HepG2 (cell line): Measurements from ENCODE around the gene ATP7B. TPM values are rescaled to one million over a fixed set of nuclear protein-coding genes. Genes with fewer than 3 reads are reported as not detected.

ENCODE experiments used
- ATAC-seq: fragments of 200-7000 bp; cut with Tn5 transposase; 3 replicates; pipeline ENCODE4 v1.9.1; 2020; ENCODE audit warnings: mild to moderate bottlenecking, moderate library complexity
- BruUV-seq: library from RNA; stranded (reverse); fragments of 400-500 nt; replicated peaks from 2 replicates; lab custom pipeline; 2021; lab: Mats Ljungman, UMichigan
- CTCF ChIA-PET: fragments of 300-600 bp; formaldehyde crosslinking; extraction: SDS; loops from one replicate; lab custom pipeline; 2021; ENCODE audit warnings: low total read pairs, inconsistent platforms, low intra/inter-chr PET ratio; lab: Yijun Ruan, JAX
- POLR2A ChIA-PET: fragments of 350-600 bp; sonication (Branson Sonifier 250); formaldehyde crosslinking; loops from one replicate; lab custom pipeline; 2020; ENCODE audit warnings: antibody characterized with exemption, inconsistent platforms; lab: Yijun Ruan, JAX
- DNase-seq: peaks from one replicate; pipeline ENCODE4 v3.0.0-alpha.2; 2015; ENCODE audit warnings: low spot score
- FAIRE-seq: peaks from 3 replicates; lab custom pipeline; 2011; peaks lifted over from hg19 to GRCh38; lab: Jason Lieb, UNC
- H2AFZ ChIP-seq: one replicate; pipeline ENCODE4 v1.6.1; 2011; ENCODE audit warnings: low read length, inconsistent platforms
- H3K27ac ChIP-seq: fragments of 300-600 bp; 3 replicates; pipeline ENCODE4 v1.8.0; 2011; ENCODE audit warnings: mixed run types, mild to moderate bottlenecking, mixed read lengths, low read length, inconsistent platforms; ENCODE audit not compliant: insufficient read depth; ENCODE audit errors: extremely low read length
- H3K27me3 ChIP-seq, 2 experiments: fragments of 200-600 bp in 1 of 2; 2 replicates in 1 of 2; 3 replicates in 1 of 2; pipeline versions ENCODE4 v1.6.0 to v1.8.0; 2011; ENCODE audit warnings: low read length in 2 of 2, mild to moderate bottlenecking in 2 of 2, moderate library complexity in 2 of 2, inconsistent platforms in 1 of 2; ENCODE audit not compliant: insufficient read depth in 2 of 2, control insufficient read depth in 1 of 2
- H3K36me3 ChIP-seq, 2 experiments: fragments of 200-600 bp in 1 of 2; replicated peaks in 1 of 2; 2 replicates in 1 of 2; 3 replicates in 1 of 2; pipeline versions ENCODE4 v1.5.1 to v1.8.0; 2011; ENCODE audit warnings: low read length in 2 of 2, inconsistent platforms in 1 of 2; ENCODE audit not compliant: insufficient read depth in 2 of 2, control insufficient read depth in 1 of 2
- H3K4me1 ChIP-seq: 2 replicates; pipeline ENCODE4 v1.5.1; 2012; ENCODE audit warnings: low read length, inconsistent platforms; ENCODE audit not compliant: insufficient read depth
- H3K4me2 ChIP-seq: 2 replicates; pipeline ENCODE4 v1.6.0; 2011; ENCODE audit warnings: low read depth, low read length, inconsistent platforms
- H3K4me3 ChIP-seq, 3 experiments: fragments of 200-600 bp in 1 of 3; sonication (generic), shearing (Covaris generic) in 1 of 3; replicated peaks in 1 of 3; 2 replicates each; pipeline ENCODE4 v1.5.1; 2011 to 2016; ENCODE audit warnings: low read length in 3 of 3, inconsistent platforms in 2 of 3, low read depth in 2 of 3, mild to moderate bottlenecking in 2 of 3, control low read depth in 1 of 3, mixed read lengths in 1 of 3; ENCODE audit not compliant: insufficient read depth in 1 of 3
- H3K79me2 ChIP-seq: one replicate; pipeline ENCODE4 v1.6.1; 2011; ENCODE audit warnings: low read length, inconsistent platforms; ENCODE audit not compliant: insufficient read depth
- H3K9ac ChIP-seq: 2 replicates; pipeline ENCODE4 v1.6.0; 2011; ENCODE audit warnings: mild to moderate bottlenecking, low read depth, low read length, inconsistent platforms; ENCODE audit not compliant: insufficient read depth
- H3K9me3 ChIP-seq: 2 replicates; pipeline ENCODE4 v1.5.1; 2012; ENCODE audit warnings: mild to moderate bottlenecking, low read length
- H4K20me1 ChIP-seq: 2 replicates; pipeline ENCODE4 v1.6.0; 2011; ENCODE audit warnings: inconsistent platforms, mild to moderate bottlenecking, low read length, moderate library complexity; ENCODE audit not compliant: insufficient read depth
- BHLHE40 ChIP-seq: IDR thresholded peaks from 2 replicates; pipeline ENCODE4 v1.6.1; 2011; ENCODE audit warnings: low read length, improper control_type of control experiment
- CAMTA2 ChIP-seq: sonication (generic); formaldehyde crosslinking; IDR thresholded peaks from 2 replicates; pipeline ENCODE4 v1.4.0; 2020; ENCODE audit warnings: mild to moderate bottlenecking, missing genetic modification reagents, borderline replicate concordance
- ELF4 ChIP-seq: sonication (generic); formaldehyde crosslinking; IDR thresholded peaks from 2 replicates; pipeline ENCODE4 v1.5.0; 2020; ENCODE audit warnings: missing genetic modification reagents, mild to moderate bottlenecking, moderate library complexity, borderline replicate concordance
- MEF2D ChIP-seq: sonication (generic); formaldehyde crosslinking; IDR thresholded peaks from 2 replicates; pipeline ENCODE4 v1.5.1; 2020; ENCODE audit warnings: mild to moderate bottlenecking, missing genetic modification reagents
- NCOA5 ChIP-seq: sonication (generic); formaldehyde crosslinking; IDR thresholded peaks from 2 replicates; pipeline ENCODE4 v1.4.0; 2020; ENCODE audit warnings: missing genetic modification reagents
- NFKBIZ ChIP-seq: IDR thresholded peaks from 2 replicates; pipeline ENCODE4 v1.6.1; 2018; ENCODE audit warnings: missing genetic modification reagents, missing compliant biosample characterization
- POLR2AphosphoS5 ChIP-seq: IDR thresholded peaks from 2 replicates; pipeline ENCODE4 v1.6.1; 2012; ENCODE audit warnings: low read depth, low read length
- RARG ChIP-seq: sonication (generic); formaldehyde crosslinking; IDR thresholded peaks from 2 replicates; pipeline ENCODE4 v1.4.0; 2020; ENCODE audit warnings: low read depth, mild to moderate bottlenecking, missing genetic modification reagents
- RBM22 ChIP-seq: fragments of 200-400 bp; formaldehyde crosslinking; optimal IDR thresholded peaks from 2 replicates; pipeline ENCODE3; 2017; ENCODE audit warnings: mild to moderate bottlenecking, low read length, moderate library complexity
- ZBTB7B ChIP-seq: sonication (generic); formaldehyde crosslinking; IDR thresholded peaks from 2 replicates; pipeline ENCODE4 v1.4.0; 2020; ENCODE audit warnings: missing genetic modification reagents
- ZFP36L1 ChIP-seq: sonication (generic); formaldehyde crosslinking; IDR thresholded peaks from 2 replicates; pipeline ENCODE4 v1.8.0; 2022; ENCODE audit warnings: mild to moderate bottlenecking, missing genetic modification reagents, moderate library complexity
- ZIK1 ChIP-seq: sonication (generic); formaldehyde crosslinking; IDR thresholded peaks from 2 replicates; pipeline ENCODE4 v1.5.0; 2020; ENCODE audit warnings: mild to moderate bottlenecking, low read depth, missing genetic modification reagents, borderline replicate concordance
- ZNF274 ChIP-seq: sonication (generic); formaldehyde crosslinking; IDR thresholded peaks from 2 replicates; pipeline ENCODE4 v1.5.1; 2020; ENCODE audit warnings: mild to moderate bottlenecking, missing genetic modification reagents
- ZNF468 ChIP-seq: sonication (generic); formaldehyde crosslinking; IDR thresholded peaks from 2 replicates; pipeline ENCODE4 v1.8.0; 2022; ENCODE audit warnings: mild to moderate bottlenecking, moderate library complexity, missing genetic modification reagents
- WGBS: methylation state at CpG from one replicate; pipeline ENCODE4 v1.1.6; 2017; ENCODE audit warnings: low lambda C conversion rate; 5-methylcytosine and 5-hydroxymethylcytosine counted together
- in situ Hi-C: cut with HindIII; loops from 2 replicates; pipeline ENCODE4 v1.10.0; 2017; ENCODE audit warnings: low pct_unique_long_range_greater_than_20kb; ENCODE audit not compliant: extremely low pct_ligation_motif_present
- intact Hi-C: fragments of 100-400 bp; cut with micrococcal nuclease; formaldehyde crosslinking; loops from one replicate; pipeline ENCODE4 v1.10.0; 2022; ENCODE audit not compliant: unreplicated experiment
- polyA plus RNA-seq, 8 experiments: library from polyadenylated mRNA; depleted of rRNA in 3 of 8; stranded (reverse) in 7 of 8; unstranded in 1 of 8; fragments of >200 nt; fragmentation: Illumina TruSeq in 4 of 8; extraction: Trizol in 4 of 8; gene quantifications; 2 replicates each; pipeline versions ENCODE4 v1.2.1 to v1.2.3, GENCODE V29; 2011 to 2016; ENCODE audit warnings: low read depth in 4 of 8, missing spikeins in 1 of 8, mixed read lengths in 1 of 8; ENCODE audit not compliant: insufficient read depth in 1 of 8
- total RNA-seq, 5 experiments: library from RNA; depleted of rRNA; stranded (reverse); fragments of >200 nt; fragmentation: Illumina TruSeq; extraction: Trizol; gene quantifications; 2 replicates each; pipeline ENCODE4 v1.2.3, GENCODE V29; 2016; ENCODE audit warnings: low read depth in 1 of 5

The ATP7B gene
- total and polyA plus RNA-seq, 2 of the 13 experiments (the other 11 are each of a cell fraction or from before 2014, with no cell fraction given) = 31.8 to 57.4 TPM

DNA sequence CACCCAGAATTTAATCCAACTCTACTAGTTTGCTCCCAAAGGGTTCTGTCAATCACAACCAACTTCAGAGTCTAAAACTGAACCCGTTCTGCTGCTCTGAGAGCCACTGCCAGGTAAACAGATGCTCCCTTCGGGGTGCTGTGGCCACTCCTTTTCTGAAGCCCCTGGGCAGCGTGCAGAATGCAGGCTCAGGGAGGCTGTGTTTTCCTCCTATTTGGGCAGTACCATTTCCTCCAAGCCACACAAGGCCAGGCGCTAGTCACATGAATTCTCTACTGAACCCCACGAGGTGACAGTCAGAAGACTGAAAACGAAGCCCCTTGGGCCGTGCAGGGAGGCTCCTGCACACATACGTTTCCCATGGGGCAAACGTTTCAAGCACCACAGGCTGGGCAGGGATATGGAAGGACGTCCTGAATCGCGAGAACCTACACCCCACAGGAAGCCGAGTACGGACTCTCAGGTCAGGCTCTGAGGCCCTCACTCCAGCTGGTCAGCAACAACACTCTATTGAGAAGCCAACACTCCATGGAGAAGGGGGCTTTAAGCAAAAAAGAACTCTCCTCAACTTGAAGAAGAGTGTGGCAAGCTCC, 77.7 kb downstream of the ATP7B start:
- Histone ChIP-seq H4K20me1 (no peaks in the 10 kb centered on the region), H3K79me2 (no peaks in the 10 kb centered on the region), H3K4me1 (no peaks in the 10 kb centered on the region), H3K27me3 (no peaks in the 10 kb centered on the region), H2AFZ (no peak overlapping the region), H3K4me2 (no peak overlapping the region), H3K27ac (no peak overlapping the region), H3K36me3 (peaks cover 30 to 79% of the 10 kb centered on the region in 2 experiments; a peak in 4 of 5 replicates), H3K4me3 (no peak overlapping the region), H3K9ac (no peak overlapping the region), H3K9me3 (no peaks in the 10 kb centered on the region)
- FAIRE-seq (no peak), ATAC-seq (no peak), DNase-seq (no peak)
- ChIA-PET POLR2A (no interaction called here), CTCF (no interaction called here)
- whole genome bisulfite sequencing = 94% methylated on average over 14 of the region's 14 CpGs
- in situ Hi-C loops (no loop called here), intact Hi-C loops (no loop called here)
- TF ChIP-seq ZNF274 (CRISPR knock-in tag) (no peak), ZNF468 (CRISPR knock-in tag) (no peak), POLR2AphosphoS5 (no peak), RBM22 (peak; percentile 81), ZBTB7B (no peak)
- no TSS peak for BruUV-seq

DNA sequence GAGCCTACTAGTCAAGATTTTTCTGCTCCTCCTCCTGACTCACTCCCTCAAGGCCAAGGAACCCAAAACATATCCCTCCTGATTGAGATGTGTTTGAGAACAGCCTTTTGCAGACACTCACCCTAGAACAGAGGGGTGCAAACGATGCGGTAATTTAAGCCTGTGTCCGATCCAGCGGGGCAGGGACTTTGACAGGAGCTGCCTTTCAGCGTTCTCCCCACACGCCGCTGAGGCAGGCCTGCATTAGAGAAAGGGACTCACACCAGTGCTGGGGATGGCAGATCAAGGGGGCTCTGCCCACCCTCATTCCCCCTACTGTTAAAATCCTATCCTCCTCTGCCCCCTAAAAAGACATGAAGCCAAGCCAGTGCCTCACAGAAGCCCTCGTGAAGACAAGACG, 79.0 kb downstream of the ATP7B start:
- H3K9me3 ChIP-seq = no peaks in the 10 kb centered on the region
- BruUV-seq = no TSS peak
- FAIRE-seq (no peak), DNase-seq (no peak), ATAC-seq (no peak)
- H3K4me2 ChIP-seq = no peak overlapping the region
- H3K4me3 ChIP-seq = no peak overlapping the region
- intact Hi-C loops = no loop called here
- ChIA-PET POLR2A (no interaction called here), CTCF (no interaction called here)
- TF ChIP-seq RARG (no peak), ZIK1 (no peak), MEF2D (CRISPR knock-in tag) (no peak), CAMTA2 (no peak), ELF4 (CRISPR knock-in tag) (no peak), ZFP36L1 (CRISPR knock-in tag) (no peak), NCOA5 (no peak), NFKBIZ (CRISPR knock-in tag) (no peak), BHLHE40 (no peak)
- 99% methylated on average over 5 of the region's 9 CpGs for WGBS
- peaks cover 24 to 79% of the 10 kb centered on the region in 2 experiments for H3K36me3 ChIP-seq
- no peak overlapping the region for H3K27ac ChIP-seq
- H3K79me2 ChIP-seq = no peaks in the 10 kb centered on the region
- no peaks in the 10 kb centered on the region for H4K20me1 ChIP-seq
- no peaks in the 10 kb centered on the region for H3K4me1 ChIP-seq
- no peaks in the 10 kb centered on the region for H3K27me3 ChIP-seq
- no peak overlapping the region for H2AFZ ChIP-seq
- in situ Hi-C loops = no loop called here
- no peak overlapping the region for H3K9ac ChIP-seq
